ENCODE data around the gene PRKCH.

Gene PRKCH

DNA sequence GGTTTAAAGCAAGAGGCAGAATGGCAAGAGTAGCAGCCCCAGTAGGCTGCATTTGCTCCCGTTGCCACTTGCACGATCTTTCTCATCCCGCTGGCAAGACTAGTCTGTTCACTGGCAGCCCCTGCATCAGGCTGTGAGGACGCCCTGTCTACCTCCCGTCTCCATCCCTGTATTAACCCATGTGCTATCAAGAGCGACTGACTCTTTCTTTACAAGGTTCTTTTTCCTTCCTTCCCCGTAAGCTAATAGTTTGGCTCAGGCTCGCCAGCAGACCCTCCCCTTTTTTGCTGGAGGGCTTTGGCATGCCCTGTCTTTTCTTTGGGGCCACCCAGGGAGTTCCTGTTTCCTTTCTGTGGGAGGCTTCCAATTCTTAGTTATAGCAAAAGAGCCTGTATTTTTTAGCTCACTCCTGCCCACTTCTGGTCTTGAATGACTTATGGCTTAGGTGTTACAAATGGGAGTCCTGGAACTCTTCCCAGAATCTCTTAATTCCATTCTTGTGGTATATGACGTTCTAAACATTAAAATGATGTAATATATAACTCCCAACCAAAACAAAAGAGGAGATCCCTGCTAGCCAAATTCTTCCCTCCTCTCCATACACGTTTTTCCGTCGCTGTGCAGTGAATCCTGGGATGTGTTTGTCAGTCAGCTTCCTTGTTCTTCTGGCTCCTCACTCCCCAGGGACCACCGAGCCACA lies 149.0 kb downstream of the PRKCH start:
- TF ChIP-seq ZNF274 (IDR thresholded peaks at IDR 0.05; ENCODE audit: low read depth, low read length): no peak
- no peak overlapping the region for H3K4me3 ChIP-seq (ENCODE audit: low read length)

DNA sequence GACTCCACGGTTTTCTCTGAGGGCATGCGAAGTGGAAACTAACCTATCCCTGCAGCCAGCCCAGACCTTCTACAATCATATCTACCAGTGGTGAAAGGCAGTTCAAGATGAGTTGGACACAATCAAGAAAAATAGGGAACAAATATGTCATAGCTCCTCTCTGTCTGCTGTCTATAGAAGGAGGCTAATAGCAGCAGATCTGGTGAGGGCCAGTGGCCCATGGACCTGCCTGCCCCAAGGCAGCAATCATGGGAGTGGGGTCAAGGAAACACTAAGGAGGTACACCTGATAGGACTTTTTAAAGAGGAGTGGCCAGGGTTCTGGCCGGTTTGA lies 149.5 kb downstream of the PRKCH start:
- no peak for TF ChIP-seq ZNF274 (IDR thresholded peaks at IDR 0.05; ENCODE audit: low read depth, low read length)
- no peak overlapping the region for H3K4me3 ChIP-seq (ENCODE audit: low read length)

DNA sequence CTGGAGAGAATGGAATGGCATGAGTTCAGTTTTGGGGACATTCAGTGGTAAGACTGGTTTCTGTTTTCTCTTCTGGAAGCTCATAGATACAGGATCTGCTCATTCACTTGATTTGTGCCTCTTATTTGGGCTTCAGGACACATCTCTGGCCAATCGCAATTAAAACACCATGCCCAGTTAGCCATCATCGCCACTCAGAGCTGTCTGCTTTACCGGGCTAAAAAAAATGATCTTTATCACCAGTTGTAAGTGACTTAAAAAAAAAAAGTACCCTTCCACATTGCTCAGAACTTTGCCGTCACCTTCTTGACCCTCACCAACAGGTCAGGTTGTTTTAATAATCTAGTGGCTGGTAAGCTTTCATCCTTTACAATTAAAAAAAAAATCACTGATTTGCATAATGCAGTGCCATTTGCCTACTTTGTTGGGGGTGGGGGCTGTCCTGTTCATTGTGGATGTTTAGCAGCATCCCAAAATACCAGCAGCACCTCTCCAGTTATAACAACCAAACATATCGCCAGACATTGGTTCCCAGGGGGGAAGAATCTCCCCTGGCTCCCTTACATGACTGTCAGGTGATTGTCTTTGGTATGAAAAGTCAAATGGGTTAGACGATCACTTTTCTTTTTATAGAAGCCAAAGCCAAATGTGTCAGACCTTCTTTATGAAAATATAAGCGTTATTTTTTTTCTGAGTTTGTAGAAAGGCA lies 150.1 kb downstream of the PRKCH start:
- peak overlapping the region; percentile 62; the same call in 1 of the 2 replicates for H3K4me3 ChIP-seq (ENCODE audit: low read length)
- TF ChIP-seq ZNF274 (IDR thresholded peaks at IDR 0.05; ENCODE audit: low read depth, low read length): no peak

DNA sequence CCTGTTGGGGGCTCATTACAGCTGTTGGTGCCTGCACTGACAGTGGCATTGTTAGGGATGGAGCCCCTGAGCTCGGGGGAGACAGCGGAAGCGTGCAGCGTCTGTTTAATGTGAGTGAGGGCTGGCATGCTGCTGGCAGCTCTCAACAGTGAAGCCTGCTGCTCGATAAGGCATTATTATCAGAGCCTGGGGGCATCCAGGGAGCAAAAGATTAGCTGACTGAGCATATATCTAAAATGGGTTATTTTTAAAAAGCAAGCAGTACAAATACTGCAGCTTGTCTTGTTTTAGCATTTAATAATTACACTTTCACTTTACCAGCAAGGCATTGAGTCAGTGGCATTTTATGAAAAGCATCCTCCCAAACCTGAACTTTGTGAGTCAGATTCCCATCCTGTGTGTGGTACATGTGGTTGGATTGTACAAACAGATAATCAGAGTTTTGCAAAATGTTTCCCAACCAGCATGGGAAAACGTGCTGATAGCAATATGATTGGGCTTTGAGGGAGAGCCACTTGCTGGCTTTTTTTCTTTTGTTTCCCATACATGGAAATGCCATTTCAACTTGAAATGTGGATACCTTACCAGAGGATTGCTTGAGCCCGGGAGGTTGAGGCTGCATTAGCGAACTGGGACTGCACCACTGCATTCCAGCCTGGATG lies 150.8 kb downstream of the PRKCH start:
- H3K4me3 ChIP-seq (ENCODE audit: low read length): peak overlapping the region; percentile 62; the same call in 1 of the 2 replicates

DNA sequence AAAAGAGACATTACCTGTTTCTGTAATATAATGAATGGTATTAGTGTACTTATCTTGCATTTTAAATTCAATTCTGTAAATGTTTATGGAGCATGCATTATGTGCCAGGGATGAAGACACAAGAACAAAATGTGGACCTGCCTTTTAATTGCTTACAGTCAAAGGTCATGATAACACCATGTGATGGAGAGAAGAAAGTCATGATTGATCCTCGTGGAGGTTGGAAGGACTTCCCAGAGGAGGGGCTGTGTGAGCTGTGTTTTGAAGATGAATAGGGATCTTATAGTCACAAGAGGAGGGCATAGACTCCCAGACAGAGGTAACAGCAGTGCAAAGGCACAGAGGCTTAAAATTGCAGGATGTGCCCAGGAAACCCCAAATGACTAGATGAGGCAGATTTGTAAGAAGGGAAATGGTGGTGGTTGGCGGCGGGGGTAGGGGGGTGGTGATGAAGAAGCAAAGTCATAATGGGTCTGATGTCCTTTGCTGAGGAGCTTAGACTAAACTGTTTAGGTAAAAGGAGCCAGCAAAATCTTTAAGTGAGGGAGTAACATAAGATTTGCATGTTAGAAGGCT lies 151.5 kb downstream of the PRKCH start:
- TF ChIP-seq ZNF274 (IDR thresholded peaks at IDR 0.05; ENCODE audit: low read depth, low read length): no peak
- H3K4me3 ChIP-seq (ENCODE audit: low read length): no peak overlapping the region

More for the DNA sequence above, 150.8 kb downstream of the PRKCH start:
- no peak for TF ChIP-seq ZNF274 (IDR thresholded peaks at IDR 0.05; ENCODE audit: low read depth, low read length)

DNA sequence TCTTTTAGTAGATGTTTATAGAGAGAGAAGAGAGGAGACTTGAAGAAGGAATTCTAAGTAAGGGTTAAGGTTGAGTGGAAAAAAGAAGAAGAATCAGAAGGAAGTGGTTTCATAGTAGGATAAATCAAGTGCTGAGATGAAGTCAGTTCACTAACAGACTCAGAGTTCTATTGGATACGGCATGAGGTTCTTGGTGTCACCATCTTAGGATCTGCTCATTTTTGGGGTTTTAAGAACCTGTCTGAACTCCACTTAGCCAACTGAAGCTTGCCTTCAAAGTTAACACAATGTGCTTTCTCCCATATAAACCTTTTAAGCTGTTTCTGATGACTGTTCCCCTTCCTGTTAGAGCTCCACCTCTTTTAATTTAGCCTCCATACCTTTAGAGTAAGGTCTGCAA lies 152.6 kb downstream of the PRKCH start:
- no peak for TF ChIP-seq ZNF274 (IDR thresholded peaks at IDR 0.05; ENCODE audit: low read depth, low read length)
- H3K4me3 ChIP-seq (ENCODE audit: low read length): no peak overlapping the region

DNA sequence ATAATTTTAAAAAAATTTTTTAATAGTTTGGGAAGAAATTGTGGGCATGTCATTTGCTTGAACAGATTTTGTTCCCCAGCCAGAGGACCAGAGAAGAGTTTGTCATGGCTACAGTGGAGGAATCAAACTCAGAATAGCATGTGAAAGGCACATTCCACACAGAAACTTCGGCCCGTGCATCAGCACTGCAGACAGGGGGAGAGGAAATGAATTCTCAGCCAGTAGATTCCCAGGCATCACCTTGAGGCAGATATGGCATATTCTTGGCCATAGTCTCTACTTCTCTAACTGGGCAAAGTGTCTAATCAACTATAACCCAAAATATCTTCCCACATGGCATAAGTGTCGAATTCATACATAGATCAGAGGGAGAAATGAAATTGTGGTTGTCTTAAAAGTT lies 153.3 kb downstream of the PRKCH start:
- TF ChIP-seq ZNF274 (IDR thresholded peaks at IDR 0.05; ENCODE audit: low read depth, low read length): no peak
- H3K4me3 ChIP-seq (ENCODE audit: low read length): no peak overlapping the region

GRCh38 chr14:61475316-61475715 lies 153.9 kb downstream of the PRKCH start:
- TF ChIP-seq ZNF274 (IDR thresholded peaks at IDR 0.05; ENCODE audit: low read depth, low read length): no peak
- no peak overlapping the region for H3K4me3 ChIP-seq (ENCODE audit: low read length)

- H3K4me3 ChIP-seq (ENCODE audit: low read length): no peak overlapping the region
- TF ChIP-seq ZNF274 (IDR thresholded peaks at IDR 0.05; ENCODE audit: low read depth, low read length): no peak
These were observed 154.8 kb downstream of the PRKCH start for GRCh38 chr14:61476105-61476753.

GRCh38 chr14:61476754-61477410 lies 155.5 kb downstream of the PRKCH start:
- TF ChIP-seq ZNF274 (IDR thresholded peaks at IDR 0.05; ENCODE audit: low read depth, low read length): no peak
- H3K4me3 ChIP-seq (ENCODE audit: low read length): no peak overlapping the region

GRCh38 chr14:61477712-61478462 lies 156.5 kb downstream of the PRKCH start:
- TF ChIP-seq ZNF274 (IDR thresholded peaks at IDR 0.05; ENCODE audit: low read depth, low read length): no peak
- no peak overlapping the region; the same call in 1 of the 2 replicates for H3K4me3 ChIP-seq (ENCODE audit: low read length)

DNA sequence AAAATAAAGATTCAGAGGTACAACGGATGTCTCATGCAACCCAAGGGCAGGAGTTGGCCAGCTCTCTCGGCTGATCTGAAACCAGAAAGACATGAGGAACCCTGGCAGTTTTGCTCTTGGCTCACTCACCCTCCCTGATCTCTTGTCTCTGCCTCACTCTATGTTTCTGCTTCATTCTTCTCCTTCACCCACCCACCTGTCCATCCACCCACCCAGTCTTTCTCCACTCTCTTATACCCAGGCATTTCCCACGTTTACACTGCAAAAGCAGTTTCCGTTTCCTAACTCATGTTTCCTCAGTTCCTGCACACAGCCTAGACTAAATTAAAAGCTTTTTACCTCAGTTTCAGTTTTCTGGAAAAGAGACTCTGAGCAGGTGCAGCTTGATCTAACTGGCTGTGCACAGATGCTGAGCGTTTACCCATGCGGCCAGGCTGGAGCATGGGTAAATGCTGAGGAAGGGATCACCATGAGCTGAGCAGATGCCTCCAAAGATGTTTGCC lies 157.6 kb downstream of the PRKCH start:
- H3K4me3 ChIP-seq (ENCODE audit: low read length): no peak overlapping the region; the same call in 1 of the 2 replicates
- TF ChIP-seq ZNF274 (IDR thresholded peaks at IDR 0.05; ENCODE audit: low read depth, low read length): no peak
